AG08396 (cell line): Measurements from ENCODE around the gene PPIF.

Experiments used
- DNase-seq: peaks from one replicate; pipeline ENCODE4 v3.0.0; 2012; ENCODE audit warnings: low spot score, mixed read lengths

Gene PPIF

GRCh38 chr10:79349072-79349491, 1.8 kb downstream of the PPIF start:
- DNase-seq, result no peak

GRCh38 chr10:79349766-79350406, 2.6 kb downstream of the PPIF start:
- DNase-seq, result no peak

GRCh38 chr10:79350407-79351154, 3.3 kb downstream of the PPIF start:
- DNase-seq, result no peak

- no peak for DNase-seq
Measured at GRCh38 chr10:79351332-79351731, 4.1 kb downstream of the PPIF start.

GRCh38 chr10:79352035-79352877, 5.0 kb downstream of the PPIF start:
- DNase-seq, result no peak

GRCh38 chr10:79353000-79353406, 5.7 kb downstream of the PPIF start:
- no peak for DNase-seq

- DNase-seq, result no peak
Measured at GRCh38 chr10:79353726-79354125, 6.5 kb downstream of the PPIF start.

GRCh38 chr10:79354141-79354540, 6.9 kb downstream of the PPIF start:
- DNase-seq, result no peak

- DNase-seq, result no peak
Measured at GRCh38 chr10:79354615-79355014, 7.3 kb downstream of the PPIF start.

- DNase-seq, result no peak
Measured at GRCh38 chr10:79355420-79356017, 8.2 kb downstream of the PPIF start.

- no peak for DNase-seq
Measured at GRCh38 chr10:79356104-79356503, 8.8 kb downstream of the PPIF start.

GRCh38 chr10:79357180-79357579, 9.9 kb downstream of the PPIF start:
- no peak for DNase-seq

GRCh38 chr10:79358811-79359210, 11.5 kb downstream of the PPIF start:
- no peak for DNase-seq

GRCh38 chr10:79359816-79360498, 12.7 kb downstream of the PPIF start:
- DNase-seq, result no peak

- DNase-seq, result no peak
Measured at GRCh38 chr10:79360499-79361342, 13.5 kb downstream of the PPIF start.

- no peak for DNase-seq
Measured at GRCh38 chr10:79361726-79362397, 14.6 kb downstream of the PPIF start.

- DNase-seq, result no peak
Measured at GRCh38 chr10:79367426-79368189, 20.3 kb downstream of the PPIF start.

GRCh38 chr10:79372871-79373270, 25.6 kb downstream of the PPIF start:
- DNase-seq, result no peak
